WTC11 (cell line): ENCODE results near the gene ADRA1B. TPM values are rescaled to one million over a fixed set of nuclear protein-coding genes. Genes with fewer than 3 reads are reported as not detected.

Experiments used
- ATAC-seq: fragments of 200-7000 bp; cut with Tn5 transposase; 2 replicates; pipeline ENCODE4 v1.10.0; 2021; ENCODE audit warnings: mild to moderate bottlenecking, moderate library complexity
- CTCF ChIA-PET: fragments of 300-600 bp; sonication (Branson Sonifier 250); formaldehyde crosslinking; loops from one replicate; lab custom pipeline; 2021; ENCODE audit warnings: antibody characterized with exemption; lab: Charles Lee
- POLR2A ChIA-PET: fragments of 350-600 bp; sonication (Branson Sonifier 250); formaldehyde crosslinking; loops from one replicate; lab custom pipeline; 2021; ENCODE audit warnings: antibody characterized with exemption; lab: Charles Lee
- DNase-seq: peaks from one replicate; pipeline ENCODE4 v3.0.0; 2021; ENCODE audit warnings: low spot score
- H3K27ac Mint-ChIP-seq: 2 replicates; pipeline ENCODE4 v1.8.0; 2021; ENCODE audit warnings: mixed read lengths
- H3K27me3 Mint-ChIP-seq: 2 replicates; pipeline ENCODE4 v1.8.0; 2021; ENCODE audit warnings: low read depth, mild to moderate bottlenecking, moderate library complexity, mixed read lengths
- H3K36me3 Mint-ChIP-seq: 2 replicates; pipeline ENCODE4 v1.8.0; 2021; ENCODE audit warnings: mixed read lengths
- H3K4me1 Mint-ChIP-seq: 2 replicates; pipeline ENCODE4 v1.8.0; 2022; ENCODE audit warnings: mixed read lengths
- H3K4me3 Mint-ChIP-seq: 2 replicates; pipeline ENCODE4 v1.8.0; 2021; ENCODE audit warnings: mild to moderate bottlenecking, moderate library complexity, mixed read lengths
- H3K9me3 Mint-ChIP-seq: 2 replicates; pipeline ENCODE4 v1.8.0; 2021; ENCODE audit warnings: mixed read lengths
- ESRRA ChIP-seq: sonication (generic); formaldehyde crosslinking; IDR thresholded peaks from 2 replicates; pipeline ENCODE4 v1.8.1; 2022; ENCODE audit warnings: mild to moderate bottlenecking, missing genetic modification reagents, borderline replicate concordance
- ETV6 ChIP-seq: sonication (generic); formaldehyde crosslinking; IDR thresholded peaks from 2 replicates; pipeline ENCODE4 v1.8.1; 2022; ENCODE audit warnings: mild to moderate bottlenecking, missing genetic modification reagents
- FOXK1 ChIP-seq: sonication (generic); formaldehyde crosslinking; IDR thresholded peaks from 2 replicates; pipeline ENCODE4 v1.8.0; 2022; ENCODE audit warnings: mild to moderate bottlenecking, moderate library complexity, missing genetic modification reagents
- GRHL2 ChIP-seq: fragments of 250-450 bp; sonication (Bioruptor Pico); IDR thresholded peaks from 2 replicates; pipeline ENCODE4 v1.8.0; 2022; ENCODE audit warnings: mild to moderate bottlenecking, moderate library complexity; ENCODE audit not compliant: insufficient replicate concordance, severe bottlenecking
- NFYB ChIP-seq: sonication (generic); formaldehyde crosslinking; conservative IDR thresholded peaks from 2 replicates; pipeline ENCODE4 v1.8.0; 2022; ENCODE audit warnings: low read depth, missing genetic modification reagents
- NR3C1 ChIP-seq: sonication (generic); formaldehyde crosslinking; conservative IDR thresholded peaks from 2 replicates; pipeline ENCODE4 v1.8.1; 2023; ENCODE audit warnings: low read depth, mild to moderate bottlenecking, missing genetic modification reagents
- RELA ChIP-seq: sonication (generic); formaldehyde crosslinking; IDR thresholded peaks from 2 replicates; pipeline ENCODE4 v1.8.1; 2022; ENCODE audit warnings: missing genetic modification reagents, mild to moderate bottlenecking, borderline replicate concordance
- TEAD1 ChIP-seq: sonication (generic); formaldehyde crosslinking; IDR thresholded peaks from 2 replicates; pipeline ENCODE4 v1.8.0; 2022; ENCODE audit warnings: mild to moderate bottlenecking, missing genetic modification reagents
- TP53 ChIP-seq: sonication (generic); formaldehyde crosslinking; IDR thresholded peaks from 2 replicates; pipeline ENCODE4 v1.8.1; 2023; ENCODE audit warnings: mild to moderate bottlenecking, missing genetic modification reagents
- ZNF121 ChIP-seq: sonication (generic); formaldehyde crosslinking; IDR thresholded peaks from 2 replicates; pipeline ENCODE4 v1.8.0; 2023; ENCODE audit warnings: missing genetic modification reagents
- total RNA-seq: library from RNA; stranded (reverse); gene quantifications from 3 replicates; pipeline ENCODE4 v1.2.3, GENCODE V29; 2021
- TF ChIP-seq, protein P1 (sequence below): fragments of 250-450 bp; sonication (Bioruptor Pico); IDR thresholded peaks from 2 replicates; pipeline ENCODE4 v1.9.0; 2021; ENCODE audit warnings: mild to moderate bottlenecking
- TF ChIP-seq, protein P2 (sequence below): sonication (generic); formaldehyde crosslinking; IDR thresholded peaks from 2 replicates; pipeline ENCODE4 v1.8.1; 2023; ENCODE audit warnings: mild to moderate bottlenecking, missing genetic modification reagents, moderate library complexity
- TF ChIP-seq, protein P3 (sequence below): fragments of 250-450 bp; sonication (Bioruptor Pico); IDR thresholded peaks from 2 replicates; pipeline ENCODE4 v1.9.0; 2021; ENCODE audit warnings: moderate library complexity, mild to moderate bottlenecking, inconsistent platforms, borderline replicate concordance
- TF ChIP-seq, protein P4 (sequence below): sonication (generic); formaldehyde crosslinking; IDR thresholded peaks from 2 replicates; pipeline ENCODE4 v1.8.0; 2023; ENCODE audit warnings: missing genetic modification reagents, mild to moderate bottlenecking, borderline replicate concordance
- TF ChIP-seq, protein P5 (sequence below): sonication (generic); formaldehyde crosslinking; IDR thresholded peaks from 2 replicates; pipeline ENCODE4 v1.8.0; 2022; ENCODE audit warnings: mild to moderate bottlenecking, missing genetic modification reagents
- TF ChIP-seq, protein P6 (sequence below): fragments of 250-450 bp; sonication (Bioruptor Pico); IDR thresholded peaks from 2 replicates; pipeline ENCODE4 v1.9.0; 2021; ENCODE audit warnings: mild to moderate bottlenecking, borderline replicate concordance
- TF ChIP-seq, protein P7 (sequence below): sonication (generic); formaldehyde crosslinking; IDR thresholded peaks from 2 replicates; pipeline ENCODE4 v1.8.0; 2022; ENCODE audit warnings: mild to moderate bottlenecking, missing genetic modification reagents

The ADRA1B gene
- total RNA-seq, 1 experiment from 2014 or later, result 0.11 TPM

DNA sequence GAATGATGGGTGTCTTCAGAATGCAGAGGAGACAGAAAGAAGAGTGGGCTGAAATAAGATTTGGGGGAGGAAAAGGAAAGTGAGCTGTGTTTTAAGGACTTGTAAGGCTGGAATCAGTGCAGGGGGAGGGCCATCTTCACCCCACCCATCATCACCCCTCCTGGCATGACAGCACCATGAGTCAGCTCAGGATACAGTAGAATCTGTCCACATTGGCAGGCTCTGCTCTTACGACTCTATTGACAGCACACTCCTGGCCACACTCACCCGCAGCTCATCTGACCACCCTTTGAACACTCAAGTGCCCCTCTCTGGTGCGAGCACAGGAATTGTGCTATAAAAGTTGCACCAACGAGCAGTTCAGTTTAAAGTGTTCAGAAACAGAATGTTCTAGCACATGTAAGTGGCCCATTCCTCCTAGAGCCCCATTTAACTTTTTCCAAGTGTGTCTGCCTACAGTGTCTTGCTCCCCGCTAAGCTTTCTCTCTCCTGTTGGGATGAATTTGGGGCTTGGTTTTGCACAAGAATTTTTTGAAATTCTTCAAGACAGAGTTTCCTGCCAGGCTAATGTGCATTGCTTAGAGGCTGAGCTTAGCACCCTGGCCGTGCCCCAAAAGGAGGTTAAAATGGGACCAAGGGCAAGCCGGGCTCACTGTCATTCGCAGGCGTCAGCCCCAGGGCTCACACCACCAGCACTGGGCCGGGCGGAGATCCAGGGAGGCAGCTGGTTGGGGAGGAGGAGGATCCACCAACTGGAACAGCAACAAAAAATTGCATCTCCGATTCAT lies 12.0 kb downstream of the ADRA1B start:
- no peak for DNase-seq
- Mint-ChIP-seq H3K9me3 (no peaks in the 10 kb centered on the region), H3K4me1 (peaks cover 4% of the 10 kb centered on the region; the same call in 1 of the 2 replicates), H3K27me3 (no peaks in the 10 kb centered on the region), H3K4me3 (no peak overlapping the region)
- ATAC-seq, result peak; percentile 60
- CTCF ChIA-PET, result interaction anchor here (0.9 to 1.2 kb wide), 3 partner anchors 23 to 59 kb away, joined by 3 read pairs; no protein-coding TSS in a partner anchor
- TF ChIP-seq NFYB (CRISPR knock-in tag) (no peak), TP53 (CRISPR knock-in tag) (no peak), ESRRA (CRISPR knock-in tag) (no peak), ZNF121 (CRISPR knock-in tag) (no peak), RELA (CRISPR knock-in tag) (no peak), ETV6 (CRISPR knock-in tag) (no peak), FOXK1 (CRISPR knock-in tag) (no peak), GRHL2 (CRISPR knock-in tag) (no peak), NR3C1 (no peak), TEAD1 (no peak)
- TF ChIP-seq, protein P1, sequence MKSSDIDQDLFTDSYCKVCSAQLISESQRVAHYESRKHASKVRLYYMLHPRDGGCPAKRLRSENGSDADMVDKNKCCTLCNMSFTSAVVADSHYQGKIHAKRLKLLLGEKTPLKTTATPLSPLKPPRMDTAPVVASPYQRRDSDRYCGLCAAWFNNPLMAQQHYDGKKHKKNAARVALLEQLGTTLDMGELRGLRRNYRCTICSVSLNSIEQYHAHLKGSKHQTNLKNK, result no peak
- TF ChIP-seq, protein P2, sequence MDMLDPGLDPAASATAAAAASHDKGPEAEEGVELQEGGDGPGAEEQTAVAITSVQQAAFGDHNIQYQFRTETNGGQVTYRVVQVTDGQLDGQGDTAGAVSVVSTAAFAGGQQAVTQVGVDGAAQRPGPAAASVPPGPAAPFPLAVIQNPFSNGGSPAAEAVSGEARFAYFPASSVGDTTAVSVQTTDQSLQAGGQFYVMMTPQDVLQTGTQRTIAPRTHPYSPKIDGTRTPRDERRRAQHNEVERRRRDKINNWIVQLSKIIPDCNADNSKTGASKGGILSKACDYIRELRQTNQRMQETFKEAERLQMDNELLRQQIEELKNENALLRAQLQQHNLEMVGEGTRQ (CRISPR knock-in tag), result no peak
- TF ChIP-seq, protein P3, sequence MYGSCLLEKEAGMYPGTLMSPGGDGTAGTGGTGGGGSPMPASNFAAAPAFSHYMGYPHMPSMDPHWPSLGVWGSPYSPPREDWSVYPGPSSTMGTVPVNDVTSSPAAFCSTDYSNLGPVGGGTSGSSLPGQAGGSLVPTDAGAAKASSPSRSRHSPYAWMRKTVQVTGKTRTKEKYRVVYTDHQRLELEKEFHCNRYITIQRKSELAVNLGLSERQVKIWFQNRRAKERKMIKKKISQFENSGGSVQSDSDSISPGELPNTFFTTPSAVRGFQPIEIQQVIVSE (CRISPR knock-in tag), result no peak
- TF ChIP-seq, protein P4, sequence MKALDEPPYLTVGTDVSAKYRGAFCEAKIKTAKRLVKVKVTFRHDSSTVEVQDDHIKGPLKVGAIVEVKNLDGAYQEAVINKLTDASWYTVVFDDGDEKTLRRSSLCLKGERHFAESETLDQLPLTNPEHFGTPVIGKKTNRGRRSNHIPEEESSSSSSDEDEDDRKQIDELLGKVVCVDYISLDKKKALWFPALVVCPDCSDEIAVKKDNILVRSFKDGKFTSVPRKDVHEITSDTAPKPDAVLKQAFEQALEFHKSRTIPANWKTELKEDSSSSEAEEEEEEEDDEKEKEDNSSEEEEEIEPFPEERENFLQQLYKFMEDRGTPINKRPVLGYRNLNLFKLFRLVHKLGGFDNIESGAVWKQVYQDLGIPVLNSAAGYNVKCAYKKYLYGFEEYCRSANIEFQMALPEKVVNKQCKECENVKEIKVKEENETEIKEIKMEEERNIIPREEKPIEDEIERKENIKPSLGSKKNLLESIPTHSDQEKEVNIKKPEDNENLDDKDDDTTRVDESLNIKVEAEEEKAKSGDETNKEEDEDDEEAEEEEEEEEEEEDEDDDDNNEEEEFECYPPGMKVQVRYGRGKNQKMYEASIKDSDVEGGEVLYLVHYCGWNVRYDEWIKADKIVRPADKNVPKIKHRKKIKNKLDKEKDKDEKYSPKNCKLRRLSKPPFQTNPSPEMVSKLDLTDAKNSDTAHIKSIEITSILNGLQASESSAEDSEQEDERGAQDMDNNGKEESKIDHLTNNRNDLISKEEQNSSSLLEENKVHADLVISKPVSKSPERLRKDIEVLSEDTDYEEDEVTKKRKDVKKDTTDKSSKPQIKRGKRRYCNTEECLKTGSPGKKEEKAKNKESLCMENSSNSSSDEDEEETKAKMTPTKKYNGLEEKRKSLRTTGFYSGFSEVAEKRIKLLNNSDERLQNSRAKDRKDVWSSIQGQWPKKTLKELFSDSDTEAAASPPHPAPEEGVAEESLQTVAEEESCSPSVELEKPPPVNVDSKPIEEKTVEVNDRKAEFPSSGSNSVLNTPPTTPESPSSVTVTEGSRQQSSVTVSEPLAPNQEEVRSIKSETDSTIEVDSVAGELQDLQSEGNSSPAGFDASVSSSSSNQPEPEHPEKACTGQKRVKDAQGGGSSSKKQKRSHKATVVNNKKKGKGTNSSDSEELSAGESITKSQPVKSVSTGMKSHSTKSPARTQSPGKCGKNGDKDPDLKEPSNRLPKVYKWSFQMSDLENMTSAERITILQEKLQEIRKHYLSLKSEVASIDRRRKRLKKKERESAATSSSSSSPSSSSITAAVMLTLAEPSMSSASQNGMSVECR, result no peak
- TF ChIP-seq, protein P5, sequence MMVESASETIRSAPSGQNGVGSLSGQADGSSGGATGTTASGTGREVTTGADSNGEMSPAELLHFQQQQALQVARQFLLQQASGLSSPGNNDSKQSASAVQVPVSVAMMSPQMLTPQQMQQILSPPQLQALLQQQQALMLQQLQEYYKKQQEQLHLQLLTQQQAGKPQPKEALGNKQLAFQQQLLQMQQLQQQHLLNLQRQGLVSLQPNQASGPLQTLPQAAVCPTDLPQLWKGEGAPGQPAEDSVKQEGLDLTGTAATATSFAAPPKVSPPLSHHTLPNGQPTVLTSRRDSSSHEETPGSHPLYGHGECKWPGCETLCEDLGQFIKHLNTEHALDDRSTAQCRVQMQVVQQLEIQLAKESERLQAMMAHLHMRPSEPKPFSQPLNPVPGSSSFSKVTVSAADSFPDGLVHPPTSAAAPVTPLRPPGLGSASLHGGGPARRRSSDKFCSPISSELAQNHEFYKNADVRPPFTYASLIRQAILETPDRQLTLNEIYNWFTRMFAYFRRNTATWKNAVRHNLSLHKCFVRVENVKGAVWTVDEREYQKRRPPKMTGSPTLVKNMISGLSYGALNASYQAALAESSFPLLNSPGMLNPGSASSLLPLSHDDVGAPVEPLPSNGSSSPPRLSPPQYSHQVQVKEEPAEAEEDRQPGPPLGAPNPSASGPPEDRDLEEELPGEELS, result no peak
- TF ChIP-seq, protein P6, sequence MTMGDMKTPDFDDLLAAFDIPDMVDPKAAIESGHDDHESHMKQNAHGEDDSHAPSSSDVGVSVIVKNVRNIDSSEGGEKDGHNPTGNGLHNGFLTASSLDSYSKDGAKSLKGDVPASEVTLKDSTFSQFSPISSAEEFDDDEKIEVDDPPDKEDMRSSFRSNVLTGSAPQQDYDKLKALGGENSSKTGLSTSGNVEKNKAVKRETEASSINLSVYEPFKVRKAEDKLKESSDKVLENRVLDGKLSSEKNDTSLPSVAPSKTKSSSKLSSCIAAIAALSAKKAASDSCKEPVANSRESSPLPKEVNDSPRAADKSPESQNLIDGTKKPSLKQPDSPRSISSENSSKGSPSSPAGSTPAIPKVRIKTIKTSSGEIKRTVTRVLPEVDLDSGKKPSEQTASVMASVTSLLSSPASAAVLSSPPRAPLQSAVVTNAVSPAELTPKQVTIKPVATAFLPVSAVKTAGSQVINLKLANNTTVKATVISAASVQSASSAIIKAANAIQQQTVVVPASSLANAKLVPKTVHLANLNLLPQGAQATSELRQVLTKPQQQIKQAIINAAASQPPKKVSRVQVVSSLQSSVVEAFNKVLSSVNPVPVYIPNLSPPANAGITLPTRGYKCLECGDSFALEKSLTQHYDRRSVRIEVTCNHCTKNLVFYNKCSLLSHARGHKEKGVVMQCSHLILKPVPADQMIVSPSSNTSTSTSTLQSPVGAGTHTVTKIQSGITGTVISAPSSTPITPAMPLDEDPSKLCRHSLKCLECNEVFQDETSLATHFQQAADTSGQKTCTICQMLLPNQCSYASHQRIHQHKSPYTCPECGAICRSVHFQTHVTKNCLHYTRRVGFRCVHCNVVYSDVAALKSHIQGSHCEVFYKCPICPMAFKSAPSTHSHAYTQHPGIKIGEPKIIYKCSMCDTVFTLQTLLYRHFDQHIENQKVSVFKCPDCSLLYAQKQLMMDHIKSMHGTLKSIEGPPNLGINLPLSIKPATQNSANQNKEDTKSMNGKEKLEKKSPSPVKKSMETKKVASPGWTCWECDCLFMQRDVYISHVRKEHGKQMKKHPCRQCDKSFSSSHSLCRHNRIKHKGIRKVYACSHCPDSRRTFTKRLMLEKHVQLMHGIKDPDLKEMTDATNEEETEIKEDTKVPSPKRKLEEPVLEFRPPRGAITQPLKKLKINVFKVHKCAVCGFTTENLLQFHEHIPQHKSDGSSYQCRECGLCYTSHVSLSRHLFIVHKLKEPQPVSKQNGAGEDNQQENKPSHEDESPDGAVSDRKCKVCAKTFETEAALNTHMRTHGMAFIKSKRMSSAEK, result no peak
- TF ChIP-seq, protein P7, sequence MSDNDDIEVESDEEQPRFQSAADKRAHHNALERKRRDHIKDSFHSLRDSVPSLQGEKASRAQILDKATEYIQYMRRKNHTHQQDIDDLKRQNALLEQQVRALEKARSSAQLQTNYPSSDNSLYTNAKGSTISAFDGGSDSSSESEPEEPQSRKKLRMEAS (CRISPR knock-in tag), result no peak
- TF ChIP-seq, all 79 proteins: peak for 0
- H3K36me3 Mint-ChIP-seq, result no peaks in the 10 kb centered on the region
- H3K27ac Mint-ChIP-seq, result no peak overlapping the region
- POLR2A ChIA-PET, result interaction anchor here (0.7 to 0.9 kb wide), 2 partner anchors 12 to 17 kb away, joined by 3 read pairs; partner anchors contain the start of gene ADRA1B
